IMR-90 (cell line): ENCODE results near the gene SSU72. TPM values are rescaled to one million over a fixed set of nuclear protein-coding genes. Genes with fewer than 3 reads are reported as not detected.

Source experiments
- ATAC-seq: fragments of 200-7000 bp; cut with Tn5 transposase; 2 replicates; pipeline ENCODE4 v1.9.1; 2020; ENCODE audit warnings: low read depth, mild to moderate bottlenecking, moderate library complexity
- BruUV-seq: library from RNA; stranded (reverse); fragments of 400-500 nt; replicated peaks from 2 replicates; lab custom pipeline; 2021; lab: Mats Ljungman, UMichigan
- CTCF ChIA-PET: fragments of 300-600 bp; formaldehyde crosslinking; extraction: SDS; loops from one replicate; lab custom pipeline; 2021; ENCODE audit warnings: antibody characterized with exemption; lab: Yijun Ruan, JAX
- POLR2A ChIA-PET: fragments of 300-600 bp; sonication (Branson Sonifier 250); formaldehyde crosslinking; loops from one replicate; lab custom pipeline; 2022; ENCODE audit warnings: antibody characterized with exemption; ENCODE audit not compliant: unreplicated experiment; lab: Charles Lee
- DNase-seq: peaks from one replicate; pipeline ENCODE4 v3.0.0; 2013
- H2AFZ ChIP-seq: replicated peaks from 2 replicates; pipeline ENCODE3; 2013; ENCODE audit warnings: low read length, mild to moderate bottlenecking; ENCODE audit not compliant: poor library complexity
- H2AK5ac ChIP-seq: 2 replicates; pipeline ENCODE4 v1.6.1; 2013; ENCODE audit warnings: low read depth, low read length, inconsistent platforms
- H2AK9ac ChIP-seq: replicated peaks from 2 replicates; pipeline ENCODE3; 2013; ENCODE audit warnings: mild to moderate bottlenecking, low read depth, low read length, moderate library complexity; ENCODE audit not compliant: poor library complexity
- H2BK120ac ChIP-seq: 2 replicates; pipeline ENCODE4 v1.6.1; 2013; ENCODE audit warnings: low read depth, low read length, inconsistent platforms
- H2BK15ac ChIP-seq: 3 replicates; pipeline ENCODE4 v1.6.1; 2013; ENCODE audit warnings: low read depth, low read length, inconsistent platforms
- H2BK20ac ChIP-seq: 2 replicates; pipeline ENCODE4 v1.6.1; 2013; ENCODE audit warnings: low read depth, mild to moderate bottlenecking, inconsistent platforms, low read length, moderate library complexity
- H2BK5ac ChIP-seq: 2 replicates; pipeline ENCODE4 v1.6.1; 2013; ENCODE audit warnings: mild to moderate bottlenecking, low read depth, low read length, inconsistent platforms; ENCODE audit not compliant: poor library complexity, severe bottlenecking
- H3K14ac ChIP-seq: replicated peaks from 2 replicates; pipeline ENCODE4 v1.6.1; 2013; ENCODE audit warnings: low read depth, low read length, inconsistent platforms
- H3K18ac ChIP-seq: 2 replicates; pipeline ENCODE4 v1.6.1; 2013; ENCODE audit warnings: low read depth, low read length, control low read depth
- H3K23ac ChIP-seq: 2 replicates; pipeline ENCODE4 v1.6.1; 2013; ENCODE audit warnings: low read depth, low read length, inconsistent platforms
- H3K27ac ChIP-seq: 2 replicates; pipeline ENCODE4 v1.5.1; 2013; ENCODE audit warnings: mild to moderate bottlenecking, control low read depth, low read length; ENCODE audit not compliant: insufficient read depth
- H3K27me3 ChIP-seq: 2 replicates; pipeline ENCODE4 v1.6.1; 2013; ENCODE audit warnings: low read length; ENCODE audit not compliant: control insufficient read depth, insufficient read depth
- H3K36me3 ChIP-seq: 2 replicates; pipeline ENCODE4 v1.6.1; 2013; ENCODE audit warnings: low read length, mixed read lengths; ENCODE audit not compliant: control insufficient read depth, insufficient read depth
- H3K4ac ChIP-seq: 2 replicates; pipeline ENCODE4 v1.6.1; 2013; ENCODE audit warnings: low read depth, low read length, inconsistent platforms
- H3K4me1 ChIP-seq: 2 replicates; pipeline ENCODE4 v1.6.1; 2013; ENCODE audit warnings: low read length, mixed read lengths; ENCODE audit not compliant: control insufficient read depth, insufficient read depth
- H3K4me2 ChIP-seq: 2 replicates; pipeline ENCODE4 v1.6.1; 2013; ENCODE audit warnings: low read depth, mild to moderate bottlenecking, control low read depth, low read length, moderate library complexity
- H3K4me3 ChIP-seq: 2 replicates; pipeline ENCODE4 v1.5.1; 2013; ENCODE audit warnings: low read depth, mild to moderate bottlenecking, control low read depth, low read length, moderate library complexity; ENCODE audit not compliant: insufficient read depth
- H3K56ac ChIP-seq: 2 replicates; pipeline ENCODE4 v1.6.1; 2013; ENCODE audit warnings: low read length, inconsistent platforms; ENCODE audit not compliant: insufficient read depth; ENCODE audit errors: extremely low read depth
- H3K79me1 ChIP-seq, 2 experiments: 2 replicates each; pipeline ENCODE4 v1.6.1; 2013; ENCODE audit warnings: low read length in 2 of 2, inconsistent platforms in 1 of 2, low read depth in 1 of 2
- H3K9ac ChIP-seq: 2 replicates; pipeline ENCODE4 v1.6.1; 2013; ENCODE audit warnings: low read depth, low read length, control low read depth
- H3K9me1 ChIP-seq: 2 replicates; pipeline ENCODE4 v1.6.1; 2013; ENCODE audit warnings: low read length, inconsistent platforms; ENCODE audit not compliant: insufficient read depth
- H3K9me3 ChIP-seq: 2 replicates; pipeline ENCODE4 v1.6.1; 2013; ENCODE audit warnings: low read length; ENCODE audit not compliant: control insufficient read depth, insufficient read depth
- H4K20me1 ChIP-seq: 2 replicates; pipeline ENCODE4 v1.6.1; 2013; ENCODE audit warnings: low read length, inconsistent platforms; ENCODE audit not compliant: insufficient read depth
- H4K5ac ChIP-seq: 2 replicates; pipeline ENCODE4 v1.6.1; 2013; ENCODE audit warnings: mild to moderate bottlenecking, low read depth, low read length, control low read depth
- H4K8ac ChIP-seq, 2 experiments: 2 replicates each; pipeline ENCODE4 v1.6.1; 2013; ENCODE audit warnings: low read depth in 2 of 2, low read length in 2 of 2, control low read depth in 1 of 2, inconsistent platforms in 1 of 2
- H4K91ac ChIP-seq: 2 replicates; pipeline ENCODE4 v1.6.1; 2013; ENCODE audit warnings: low read depth, low read length, inconsistent platforms; ENCODE audit not compliant: insufficient read depth
- BHLHE40 ChIP-seq: fragments of 150-350 bp; IDR thresholded peaks from 2 replicates; pipeline ENCODE4 v1.6.1; 2016; ENCODE audit warnings: mild to moderate bottlenecking, low read depth, low read length
- MAFK ChIP-seq: IDR thresholded peaks from 2 replicates; pipeline ENCODE4 v1.6.1; 2012; ENCODE audit warnings: low read depth, low read length, improper control_type of control experiment
- MAZ ChIP-seq: IDR thresholded peaks from 2 replicates; pipeline ENCODE4 v1.6.1; 2012; ENCODE audit warnings: low read depth, mild to moderate bottlenecking, low read length, improper control_type of control experiment, moderate library complexity, borderline replicate concordance
- RAD21 ChIP-seq: IDR thresholded peaks from 2 replicates; pipeline ENCODE4 v1.6.1; 2012; ENCODE audit warnings: low read length, improper control_type of control experiment
- RFX5 ChIP-seq: IDR thresholded peaks from 2 replicates; pipeline ENCODE4 v1.8.0; 2012; ENCODE audit warnings: low read depth, mild to moderate bottlenecking, low read length, moderate library complexity
- WGBS, 2 experiments: methylation state at CpG; one replicate each; pipeline versions ENCODE4 v1.1.5 to v1.1.7; 2013; ENCODE audit warnings: missing lambda C conversion rate in 2 of 2; ENCODE audit not compliant: insufficient read length in 1 of 2; ENCODE audit errors: extremely low coverage in 2 of 2; 5-methylcytosine and 5-hydroxymethylcytosine counted together
- dilution Hi-C: fragments of 300-500 bp; cut with HindIII; formaldehyde crosslinking; loops from one replicate; pipeline ENCODE4 v1.14.3; 2018; ENCODE audit warnings: low sequenced_read_pairs; ENCODE audit not compliant: unreplicated experiment
- in situ Hi-C: fragments of 300-500 bp; cut with MboI; formaldehyde crosslinking; loops from 3 replicates; pipeline ENCODE4 v1.14.3; 2019; ENCODE audit warnings: low sequenced_read_pairs, inconsistent platforms, mixed read lengths
- intact Hi-C: fragments of 100-400 bp; cut with micrococcal nuclease; formaldehyde crosslinking; loops from 2 replicates; pipeline ENCODE4 v1.10.0; 2022
- polyA plus RNA-seq, 3 experiments: library from polyadenylated mRNA; depleted of rRNA; stranded (reverse); fragments of >200 nt; gene quantifications; 2 replicates each; pipeline ENCODE4 v1.2.3, GENCODE V29; 2012; ENCODE audit warnings: low replicate concordance in 1 of 3
- total RNA-seq: library from RNA; depleted of rRNA; stranded (reverse); fragments of >200 nt; gene quantifications from 2 replicates; pipeline ENCODE4 v1.2.3, GENCODE V29; 2012

Gene SSU72
- total and polyA plus RNA-seq, 2 of the 4 experiments (the other 2 are of a cell fraction): 33.7 to 88.4 TPM

- Histone ChIP-seq H2BK20ac (no peak overlapping the region), H3K9ac (no peak overlapping the region), H2AK9ac (peak overlapping the region; percentile 8), H4K20me1 (peaks cover 45% of the 10 kb centered on the region), H3K18ac (no peak overlapping the region), H3K9me3 (no peaks in the 10 kb centered on the region), H2AK5ac (no peak overlapping the region), H4K5ac (no peak overlapping the region), H4K91ac (no peak overlapping the region), H2BK5ac (no peak overlapping the region), H4K8ac (no peak overlapping the region), H3K36me3 (peaks cover 10% of the 10 kb centered on the region; the same call in 1 of the 2 replicates), H3K56ac (no peak overlapping the region), H3K4me1 (peaks cover 9% of the 10 kb centered on the region), H3K23ac (no peak overlapping the region), H3K27ac (no peak overlapping the region), H3K4ac (no peak overlapping the region), H3K79me1 (peaks cover 16 to 66% of the 10 kb centered on the region in 2 experiments; a peak in 3 of 4 replicates), H3K27me3 (no peaks in the 10 kb centered on the region), H3K9me1 (peaks cover 11% of the 10 kb centered on the region; the same call in 1 of the 2 replicates), H2AFZ (no peak overlapping the region), H2BK15ac (no peak overlapping the region), H2BK120ac (no peak overlapping the region), H3K14ac (no peak overlapping the region), H3K4me3 (no peak overlapping the region), H3K4me2 (no peak overlapping the region)
- dilution Hi-C loops (no loop called here), in situ Hi-C loops (no loop called here), intact Hi-C loops (no loop called here)
- WGBS, 2 experiments: 100% methylated on average over 2 of the region's 11 CpGs; no CpG with 5 or more reads in 1 of the 2 experiments
- ChIA-PET POLR2A (no interaction called here), CTCF (no interaction called here)
- DNase-seq (no peak), ATAC-seq (no peak)
- TF ChIP-seq RFX5 (no peak), MAFK (no peak), MAZ (no peak), RAD21 (no peak), BHLHE40 (no peak)
- TSS peak; percentile 39 for BruUV-seq
These were observed 42.9 kb upstream of the SSU72 start for GRCh38 chr1:1617516-1617915.
